Measurements from ENCODE around the gene IRF2BP2. TPM values are rescaled to one million over a fixed set of nuclear protein-coding genes. Genes with fewer than 3 reads are reported as not detected.
A peak's percentile ranks its signal among the peaks of the same experiment; 100 is the strongest.

IRF2BP2 gene
- total and polyA plus RNA-seq, 2 of the 13 experiments (the other 11 are each of a cell fraction or from before 2014, with no cell fraction given), result 140 to 147 TPM

DNA sequence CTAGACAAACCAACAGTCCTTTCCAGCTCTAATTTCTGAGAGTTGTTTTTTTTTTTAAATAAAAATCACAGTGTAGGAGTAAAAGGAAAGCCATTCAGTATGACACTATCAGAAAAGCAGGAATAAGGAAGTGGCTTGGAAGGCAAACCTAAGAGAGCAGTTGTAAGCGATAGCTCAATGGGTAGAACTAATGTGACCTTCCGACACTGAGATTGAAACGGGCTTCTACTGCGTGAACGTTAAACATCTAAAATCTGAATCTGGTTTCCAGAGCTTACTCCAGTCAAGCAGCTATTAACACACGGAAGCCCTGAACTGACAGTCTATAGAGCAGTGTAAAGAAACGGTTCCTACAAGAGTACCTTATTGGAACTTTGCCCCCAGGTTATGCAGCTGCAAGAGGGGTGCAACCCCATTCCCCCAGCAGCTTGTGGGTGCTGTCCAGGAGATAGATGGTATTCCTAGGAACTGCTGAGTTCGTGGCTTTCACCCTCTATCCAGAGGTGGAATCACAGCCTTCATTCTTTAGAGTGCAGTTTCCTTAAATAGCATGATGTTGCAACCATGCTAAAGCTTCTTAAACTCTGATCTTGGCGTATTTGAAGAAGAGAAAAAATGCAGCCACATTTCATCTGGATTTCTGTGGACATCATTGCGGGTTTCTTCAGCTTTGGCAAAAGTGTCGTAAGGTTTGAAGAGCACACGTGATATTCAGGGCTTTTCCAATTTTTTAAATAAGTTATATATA, 3.3 kb upstream of the IRF2BP2 start (continued):
- peak; percentile 54; the same call in 1 of the 2 replicates for TF ChIP-seq NCOA2 (CRISPR knock-in tag; IDR thresholded peaks at IDR 0.05)
- peak in 1 of 2 experiments; percentile 77; a peak in 2 of 4 replicates for TF ChIP-seq EP300 (IDR thresholded peaks at IDR 0.05; ENCODE audit: low read depth in 2 of 2, low read length in 2 of 2)
- peak; percentile 71; the same call in 1 of the 2 replicates for TF ChIP-seq EP300 (CRISPR knock-in tag; IDR thresholded peaks at IDR 0.05; ENCODE audit: borderline replicate concordance)
- TF ChIP-seq, protein P1, sequence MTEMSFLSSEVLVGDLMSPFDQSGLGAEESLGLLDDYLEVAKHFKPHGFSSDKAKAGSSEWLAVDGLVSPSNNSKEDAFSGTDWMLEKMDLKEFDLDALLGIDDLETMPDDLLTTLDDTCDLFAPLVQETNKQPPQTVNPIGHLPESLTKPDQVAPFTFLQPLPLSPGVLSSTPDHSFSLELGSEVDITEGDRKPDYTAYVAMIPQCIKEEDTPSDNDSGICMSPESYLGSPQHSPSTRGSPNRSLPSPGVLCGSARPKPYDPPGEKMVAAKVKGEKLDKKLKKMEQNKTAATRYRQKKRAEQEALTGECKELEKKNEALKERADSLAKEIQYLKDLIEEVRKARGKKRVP (CRISPR knock-in tag; IDR thresholded peaks at IDR 0.05), result peak in 1 of 2 experiments; percentile 58; a peak in 1 of 4 replicates
- TF ChIP-seq, protein P2, sequence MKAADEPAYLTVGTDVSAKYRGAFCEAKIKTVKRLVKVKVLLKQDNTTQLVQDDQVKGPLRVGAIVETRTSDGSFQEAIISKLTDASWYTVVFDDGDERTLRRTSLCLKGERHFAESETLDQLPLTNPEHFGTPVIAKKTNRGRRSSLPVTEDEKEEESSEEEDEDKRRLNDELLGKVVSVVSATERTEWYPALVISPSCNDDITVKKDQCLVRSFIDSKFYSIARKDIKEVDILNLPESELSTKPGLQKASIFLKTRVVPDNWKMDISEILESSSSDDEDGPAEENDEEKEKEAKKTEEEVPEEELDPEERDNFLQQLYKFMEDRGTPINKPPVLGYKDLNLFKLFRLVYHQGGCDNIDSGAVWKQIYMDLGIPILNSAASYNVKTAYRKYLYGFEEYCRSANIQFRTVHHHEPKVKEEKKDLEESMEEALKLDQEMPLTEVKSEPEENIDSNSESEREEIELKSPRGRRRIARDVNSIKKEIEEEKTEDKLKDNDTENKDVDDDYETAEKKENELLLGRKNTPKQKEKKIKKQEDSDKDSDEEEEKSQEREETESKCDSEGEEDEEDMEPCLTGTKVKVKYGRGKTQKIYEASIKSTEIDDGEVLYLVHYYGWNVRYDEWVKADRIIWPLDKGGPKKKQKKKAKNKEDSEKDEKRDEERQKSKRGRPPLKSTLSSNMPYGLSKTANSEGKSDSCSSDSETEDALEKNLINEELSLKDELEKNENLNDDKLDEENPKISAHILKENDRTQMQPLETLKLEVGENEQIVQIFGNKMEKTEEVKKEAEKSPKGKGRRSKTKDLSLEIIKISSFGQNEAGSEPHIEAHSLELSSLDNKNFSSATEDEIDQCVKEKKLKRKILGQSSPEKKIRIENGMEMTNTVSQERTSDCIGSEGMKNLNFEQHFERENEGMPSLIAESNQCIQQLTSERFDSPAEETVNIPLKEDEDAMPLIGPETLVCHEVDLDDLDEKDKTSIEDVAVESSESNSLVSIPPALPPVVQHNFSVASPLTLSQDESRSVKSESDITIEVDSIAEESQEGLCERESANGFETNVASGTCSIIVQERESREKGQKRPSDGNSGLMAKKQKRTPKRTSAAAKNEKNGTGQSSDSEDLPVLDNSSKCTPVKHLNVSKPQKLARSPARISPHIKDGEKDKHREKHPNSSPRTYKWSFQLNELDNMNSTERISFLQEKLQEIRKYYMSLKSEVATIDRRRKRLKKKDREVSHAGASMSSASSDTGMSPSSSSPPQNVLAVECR (CRISPR knock-in tag; IDR thresholded peaks at IDR 0.05; ENCODE audit: borderline replicate concordance), result no peak
- TF ChIP-seq, protein P3, sequence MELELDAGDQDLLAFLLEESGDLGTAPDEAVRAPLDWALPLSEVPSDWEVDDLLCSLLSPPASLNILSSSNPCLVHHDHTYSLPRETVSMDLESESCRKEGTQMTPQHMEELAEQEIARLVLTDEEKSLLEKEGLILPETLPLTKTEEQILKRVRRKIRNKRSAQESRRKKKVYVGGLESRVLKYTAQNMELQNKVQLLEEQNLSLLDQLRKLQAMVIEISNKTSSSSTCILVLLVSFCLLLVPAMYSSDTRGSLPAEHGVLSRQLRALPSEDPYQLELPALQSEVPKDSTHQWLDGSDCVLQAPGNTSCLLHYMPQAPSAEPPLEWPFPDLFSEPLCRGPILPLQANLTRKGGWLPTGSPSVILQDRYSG (CRISPR knock-in tag; IDR thresholded peaks at IDR 0.05), result no peak
- TF ChIP-seq, protein P4, sequence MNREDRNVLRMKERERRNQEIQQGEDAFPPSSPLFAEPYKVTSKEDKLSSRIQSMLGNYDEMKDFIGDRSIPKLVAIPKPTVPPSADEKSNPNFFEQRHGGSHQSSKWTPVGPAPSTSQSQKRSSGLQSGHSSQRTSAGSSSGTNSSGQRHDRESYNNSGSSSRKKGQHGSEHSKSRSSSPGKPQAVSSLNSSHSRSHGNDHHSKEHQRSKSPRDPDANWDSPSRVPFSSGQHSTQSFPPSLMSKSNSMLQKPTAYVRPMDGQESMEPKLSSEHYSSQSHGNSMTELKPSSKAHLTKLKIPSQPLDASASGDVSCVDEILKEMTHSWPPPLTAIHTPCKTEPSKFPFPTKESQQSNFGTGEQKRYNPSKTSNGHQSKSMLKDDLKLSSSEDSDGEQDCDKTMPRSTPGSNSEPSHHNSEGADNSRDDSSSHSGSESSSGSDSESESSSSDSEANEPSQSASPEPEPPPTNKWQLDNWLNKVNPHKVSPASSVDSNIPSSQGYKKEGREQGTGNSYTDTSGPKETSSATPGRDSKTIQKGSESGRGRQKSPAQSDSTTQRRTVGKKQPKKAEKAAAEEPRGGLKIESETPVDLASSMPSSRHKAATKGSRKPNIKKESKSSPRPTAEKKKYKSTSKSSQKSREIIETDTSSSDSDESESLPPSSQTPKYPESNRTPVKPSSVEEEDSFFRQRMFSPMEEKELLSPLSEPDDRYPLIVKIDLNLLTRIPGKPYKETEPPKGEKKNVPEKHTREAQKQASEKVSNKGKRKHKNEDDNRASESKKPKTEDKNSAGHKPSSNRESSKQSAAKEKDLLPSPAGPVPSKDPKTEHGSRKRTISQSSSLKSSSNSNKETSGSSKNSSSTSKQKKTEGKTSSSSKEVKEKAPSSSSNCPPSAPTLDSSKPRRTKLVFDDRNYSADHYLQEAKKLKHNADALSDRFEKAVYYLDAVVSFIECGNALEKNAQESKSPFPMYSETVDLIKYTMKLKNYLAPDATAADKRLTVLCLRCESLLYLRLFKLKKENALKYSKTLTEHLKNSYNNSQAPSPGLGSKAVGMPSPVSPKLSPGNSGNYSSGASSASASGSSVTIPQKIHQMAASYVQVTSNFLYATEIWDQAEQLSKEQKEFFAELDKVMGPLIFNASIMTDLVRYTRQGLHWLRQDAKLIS (CRISPR knock-in tag; IDR thresholded peaks at IDR 0.05), result peak; percentile 96
- peak; percentile 100 for TF ChIP-seq ZC3H4 (CRISPR knock-in tag; IDR thresholded peaks at IDR 0.05; ENCODE audit: borderline replicate concordance)
- TF ChIP-seq, protein P5, sequence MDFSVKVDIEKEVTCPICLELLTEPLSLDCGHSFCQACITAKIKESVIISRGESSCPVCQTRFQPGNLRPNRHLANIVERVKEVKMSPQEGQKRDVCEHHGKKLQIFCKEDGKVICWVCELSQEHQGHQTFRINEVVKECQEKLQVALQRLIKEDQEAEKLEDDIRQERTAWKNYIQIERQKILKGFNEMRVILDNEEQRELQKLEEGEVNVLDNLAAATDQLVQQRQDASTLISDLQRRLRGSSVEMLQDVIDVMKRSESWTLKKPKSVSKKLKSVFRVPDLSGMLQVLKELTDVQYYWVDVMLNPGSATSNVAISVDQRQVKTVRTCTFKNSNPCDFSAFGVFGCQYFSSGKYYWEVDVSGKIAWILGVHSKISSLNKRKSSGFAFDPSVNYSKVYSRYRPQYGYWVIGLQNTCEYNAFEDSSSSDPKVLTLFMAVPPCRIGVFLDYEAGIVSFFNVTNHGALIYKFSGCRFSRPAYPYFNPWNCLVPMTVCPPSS (IDR thresholded peaks at IDR 0.05), result no peak
- TF ChIP-seq ZNF670 (CRISPR knock-in tag; IDR thresholded peaks at IDR 0.05; ENCODE audit: borderline replicate concordance), result 0 out of 2 replicates have a peak, but pooled peaks have one; percentile 32
- peak; percentile 62 for TF ChIP-seq HNF4A (CRISPR knock-in tag; IDR thresholded peaks at IDR 0.05)
- TF ChIP-seq STAG1 (CRISPR knock-in tag; IDR thresholded peaks at IDR 0.05), result 0 out of 2 replicates have a peak, but pooled peaks have one; percentile 26
- no peak for TF ChIP-seq FOXA1 (IDR thresholded peaks at IDR 0.05)
- peak; percentile 2; the same call in 1 of the 2 replicates for TF ChIP-seq FOXA1 (CRISPR knock-in tag; IDR thresholded peaks at IDR 0.05)
- TF ChIP-seq ZNF329 (CRISPR knock-in tag; IDR thresholded peaks at IDR 0.05; ENCODE audit: low read depth), result peak; percentile 7; the same call in 1 of the 2 replicates

All from HepG2 (cell line).